BLaER1 (cell line): ENCODE measurements around the gene MAN2A1.

Experiments used
- H3K27ac ChIP-seq: shearing (Covaris generic); formaldehyde crosslinking; 2 replicates; pipeline ENCODE4 v1.8.1; 2022
- H3K27me3 ChIP-seq: shearing (Covaris generic); formaldehyde crosslinking; 2 replicates; pipeline ENCODE4 v1.8.1; 2022
- H3K36me3 ChIP-seq: shearing (Covaris generic); formaldehyde crosslinking; 2 replicates; pipeline ENCODE4 v1.8.1; 2022
- H3K4me1 ChIP-seq: shearing (Covaris generic); formaldehyde crosslinking; 2 replicates; pipeline ENCODE4 v1.8.1; 2022
- H3K4me2 ChIP-seq: shearing (Covaris generic); formaldehyde crosslinking; 2 replicates; pipeline ENCODE4 v1.8.1; 2022
- H3K4me3 ChIP-seq: shearing (Covaris generic); formaldehyde crosslinking; 2 replicates; pipeline ENCODE4 v1.8.1; 2022
- H3K9ac ChIP-seq: shearing (Covaris generic); formaldehyde crosslinking; 2 replicates; pipeline ENCODE4 v1.8.1; 2022
- H3K9me3 ChIP-seq: shearing (Covaris generic); formaldehyde crosslinking; 2 replicates; pipeline ENCODE4 v1.8.1; 2022
- H4K20me1 ChIP-seq: shearing (Covaris generic); formaldehyde crosslinking; 2 replicates; pipeline ENCODE4 v1.8.1; 2022
- Cebpa-rat ChIP-seq: shearing (Covaris generic); IDR thresholded peaks from 2 replicates; pipeline ENCODE4 v1.8.1; 2022

MAN2A1 gene

DNA sequence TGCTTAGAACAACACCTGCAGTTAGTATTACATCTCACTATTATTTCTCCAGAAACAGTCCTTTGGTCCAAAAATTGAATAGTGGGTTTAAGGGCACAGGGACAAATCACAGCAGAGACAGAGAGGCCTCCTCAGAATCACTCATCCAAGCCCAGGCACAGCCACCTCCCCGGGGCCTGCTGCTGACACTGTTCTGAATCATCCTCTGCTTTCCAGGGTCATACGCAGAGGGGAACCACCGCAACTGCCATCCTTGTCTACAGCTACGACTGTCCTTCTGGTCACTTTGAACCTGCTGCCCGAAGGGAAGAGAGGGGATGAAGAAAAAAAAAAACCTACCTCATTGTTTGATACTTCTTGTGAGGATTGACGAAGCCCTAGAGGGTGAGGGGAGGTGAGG, 35.3 kb upstream of the MAN2A1 start:
- no peaks in the 10 kb centered on the region for H3K36me3 ChIP-seq
- H3K27me3 ChIP-seq, result no peaks in the 10 kb centered on the region
- H3K9me3 ChIP-seq, result no peaks in the 10 kb centered on the region
- H3K27ac ChIP-seq, result no peak overlapping the region
- no peak overlapping the region for H3K4me2 ChIP-seq
- no peaks in the 10 kb centered on the region for H4K20me1 ChIP-seq
- H3K4me1 ChIP-seq, result peaks cover 35% of the 10 kb centered on the region
- H3K9ac ChIP-seq, result no peak overlapping the region
- no peak overlapping the region for H3K4me3 ChIP-seq
- no peak for TF ChIP-seq Cebpa-rat

DNA sequence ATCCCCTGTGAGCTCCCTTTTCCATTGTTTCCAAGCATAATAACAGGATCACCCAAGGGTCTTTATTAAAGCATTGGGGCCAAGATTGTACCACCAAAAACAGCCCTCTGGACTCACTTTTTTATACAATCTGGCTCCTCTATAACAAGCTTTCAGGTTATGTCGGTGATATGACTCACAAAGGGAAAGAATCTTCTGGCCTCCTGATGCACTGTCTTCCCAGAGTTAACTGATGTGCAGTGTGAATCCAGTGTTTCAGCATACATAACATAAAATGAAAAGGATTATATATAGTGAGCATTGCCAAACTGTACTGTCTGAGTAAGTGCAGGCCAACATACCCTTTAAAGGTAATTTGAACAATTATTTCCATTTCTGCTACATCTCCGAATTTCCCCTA, 33.9 kb upstream of the MAN2A1 start:
- Histone ChIP-seq H3K4me2 (peak overlapping the region; percentile 82), H3K4me3 (no peak overlapping the region), H3K4me1 (peaks cover 35% of the 10 kb centered on the region), H3K36me3 (no peaks in the 10 kb centered on the region), H3K27me3 (no peaks in the 10 kb centered on the region), H3K9me3 (no peaks in the 10 kb centered on the region), H3K9ac (no peak overlapping the region), H3K27ac (no peak overlapping the region), H4K20me1 (no peaks in the 10 kb centered on the region)
- no peak for TF ChIP-seq Cebpa-rat

DNA sequence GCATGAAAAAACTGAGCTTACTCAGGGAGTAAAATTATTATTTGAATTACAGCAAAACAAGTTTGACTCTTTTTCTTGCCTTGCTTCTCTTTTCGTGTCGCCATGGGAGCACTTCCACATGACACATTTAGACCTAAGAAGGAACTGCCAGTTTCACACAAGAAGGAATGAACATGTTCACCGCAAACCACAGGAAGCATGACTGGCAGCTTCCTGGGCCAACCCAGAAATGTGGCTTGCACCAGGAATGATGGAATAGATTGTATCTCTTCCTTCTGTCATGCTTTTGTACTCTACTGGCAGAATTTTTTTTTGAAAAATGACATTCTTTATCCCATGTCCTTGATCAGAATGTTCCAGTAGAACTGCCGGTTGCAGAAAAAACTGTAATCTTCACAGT, 32.9 kb upstream of the MAN2A1 start:
- H3K9me3 ChIP-seq, result no peaks in the 10 kb centered on the region
- no peaks in the 10 kb centered on the region for H3K36me3 ChIP-seq
- no peak for TF ChIP-seq Cebpa-rat
- H3K9ac ChIP-seq, result no peak overlapping the region
- H3K27me3 ChIP-seq, result no peaks in the 10 kb centered on the region
- H3K4me2 ChIP-seq, result peak overlapping the region; percentile 82
- H4K20me1 ChIP-seq, result no peaks in the 10 kb centered on the region
- no peak overlapping the region for H3K27ac ChIP-seq
- H3K4me3 ChIP-seq, result no peak overlapping the region
- peaks cover 35% of the 10 kb centered on the region for H3K4me1 ChIP-seq

DNA sequence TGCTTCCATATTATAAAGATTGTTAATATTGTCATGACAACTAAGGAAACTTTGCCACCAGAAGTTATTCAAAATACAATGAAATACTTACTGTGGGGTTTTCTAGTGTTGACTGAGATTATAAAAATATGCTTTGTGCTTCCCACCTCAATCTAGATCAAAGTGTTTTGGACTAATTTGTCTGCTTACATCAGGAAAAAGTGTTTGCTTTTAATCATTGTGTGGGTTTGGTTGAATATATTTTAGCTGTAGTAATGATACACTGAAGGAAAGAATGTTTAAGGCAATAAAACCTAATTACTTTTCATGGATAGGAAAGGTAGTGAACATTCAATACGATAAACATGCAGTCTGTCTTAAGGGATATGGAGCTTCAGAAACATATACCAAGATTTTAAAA, 29.8 kb upstream of the MAN2A1 start:
- Histone ChIP-seq H3K27ac (no peak overlapping the region), H3K36me3 (no peaks in the 10 kb centered on the region), H3K4me2 (no peak overlapping the region), H3K27me3 (no peaks in the 10 kb centered on the region), H4K20me1 (no peaks in the 10 kb centered on the region), H3K4me1 (peaks cover 30% of the 10 kb centered on the region), H3K9me3 (no peaks in the 10 kb centered on the region), H3K9ac (no peak overlapping the region), H3K4me3 (no peak overlapping the region)
- TF ChIP-seq Cebpa-rat, result no peak

DNA sequence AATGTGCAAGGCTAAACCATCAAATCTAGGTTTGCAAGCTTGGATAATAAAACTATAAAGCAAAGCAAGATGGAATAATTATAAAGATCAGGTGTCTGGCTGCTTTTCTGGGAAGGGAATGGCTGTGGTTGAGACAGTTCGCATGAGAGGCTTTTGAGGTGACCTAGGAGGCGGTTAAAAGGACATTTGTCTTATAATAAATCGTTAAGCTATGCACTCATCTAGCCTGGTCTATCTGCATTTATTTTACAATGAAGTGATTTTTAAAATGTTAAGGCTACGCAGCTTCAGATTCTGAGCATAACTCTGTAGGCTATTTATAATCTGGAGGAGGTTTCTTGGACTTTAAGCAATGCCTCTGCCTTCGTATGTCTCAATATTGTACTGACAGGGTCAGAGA, 29.4 kb upstream of the MAN2A1 start:
- no peaks in the 10 kb centered on the region for H3K9me3 ChIP-seq
- H3K27ac ChIP-seq, result no peak overlapping the region
- no peak overlapping the region for H3K4me2 ChIP-seq
- H3K36me3 ChIP-seq, result no peaks in the 10 kb centered on the region
- H3K9ac ChIP-seq, result no peak overlapping the region
- H3K4me1 ChIP-seq, result peaks cover 28% of the 10 kb centered on the region
- no peak for TF ChIP-seq Cebpa-rat
- H3K27me3 ChIP-seq, result no peaks in the 10 kb centered on the region
- no peaks in the 10 kb centered on the region for H4K20me1 ChIP-seq
- no peak overlapping the region for H3K4me3 ChIP-seq

DNA sequence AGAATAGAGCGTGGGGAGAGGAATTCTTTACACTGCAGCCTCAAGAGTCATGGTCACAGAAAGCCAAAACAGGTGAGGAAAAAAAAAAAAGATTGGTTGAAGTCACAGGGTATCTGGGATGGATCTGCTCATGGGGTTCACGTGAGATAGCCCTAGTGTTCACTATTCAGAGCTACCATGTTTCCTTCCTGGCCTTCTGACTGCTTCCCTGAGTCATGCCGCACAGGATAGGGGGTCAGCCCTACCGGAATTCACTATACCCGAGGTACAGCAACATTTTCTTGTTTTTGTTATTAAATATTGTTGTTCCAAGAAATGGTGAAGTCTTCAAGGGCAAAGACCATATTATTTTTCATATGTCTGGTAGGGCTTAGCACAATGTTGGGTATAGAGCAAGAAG, 21.5 kb upstream of the MAN2A1 start:
- Histone ChIP-seq H3K9me3 (no peaks in the 10 kb centered on the region), H3K36me3 (no peaks in the 10 kb centered on the region), H3K9ac (no peak overlapping the region), H3K27me3 (no peaks in the 10 kb centered on the region), H3K4me3 (no peak overlapping the region), H3K27ac (no peak overlapping the region), H3K4me1 (no peaks in the 10 kb centered on the region), H4K20me1 (no peaks in the 10 kb centered on the region), H3K4me2 (no peak overlapping the region)
- TF ChIP-seq Cebpa-rat, result no peak

DNA sequence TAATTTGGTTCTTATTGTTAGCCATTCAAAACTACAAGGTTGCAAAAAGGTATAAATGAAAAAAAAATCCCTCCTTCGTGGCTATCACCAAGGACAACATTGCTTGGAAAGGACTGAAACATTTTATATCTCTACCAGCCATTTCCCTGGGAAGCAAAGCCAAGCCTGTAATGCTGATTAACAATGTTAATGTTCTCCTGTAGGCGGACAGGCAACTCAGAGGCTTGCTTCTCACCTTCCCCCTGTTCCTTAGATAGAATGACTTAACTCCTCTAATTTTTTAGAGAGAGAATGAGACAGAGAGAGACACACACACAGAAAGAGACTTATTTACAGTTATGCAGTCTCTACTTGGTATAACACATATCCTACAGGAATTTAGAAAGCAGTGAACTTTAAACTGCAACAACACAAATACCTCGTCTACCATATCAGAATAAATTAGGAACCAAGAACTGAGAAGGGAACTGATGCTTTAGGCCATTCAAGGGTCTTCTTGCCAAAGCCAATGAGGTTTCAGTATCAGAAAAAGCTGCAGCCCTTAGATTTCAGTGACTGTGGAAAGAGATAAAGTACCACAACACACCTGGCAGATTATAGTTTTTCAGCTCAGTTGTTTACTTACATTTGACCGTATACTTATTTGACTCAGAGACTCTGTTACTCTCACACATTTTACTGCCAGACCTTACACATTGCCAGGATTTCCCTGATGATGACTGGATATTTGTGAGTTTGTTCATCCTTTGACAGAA, 20.9 kb upstream of the MAN2A1 start:
- H3K4me2 ChIP-seq, result no peak overlapping the region
- H3K4me1 ChIP-seq, result no peaks in the 10 kb centered on the region
- no peak overlapping the region for H3K9ac ChIP-seq
- H3K27me3 ChIP-seq, result no peaks in the 10 kb centered on the region
- H3K9me3 ChIP-seq, result no peaks in the 10 kb centered on the region
- no peaks in the 10 kb centered on the region for H3K36me3 ChIP-seq
- TF ChIP-seq Cebpa-rat, result no peak
- H3K27ac ChIP-seq, result no peak overlapping the region
- no peaks in the 10 kb centered on the region for H4K20me1 ChIP-seq
- H3K4me3 ChIP-seq, result no peak overlapping the region

DNA sequence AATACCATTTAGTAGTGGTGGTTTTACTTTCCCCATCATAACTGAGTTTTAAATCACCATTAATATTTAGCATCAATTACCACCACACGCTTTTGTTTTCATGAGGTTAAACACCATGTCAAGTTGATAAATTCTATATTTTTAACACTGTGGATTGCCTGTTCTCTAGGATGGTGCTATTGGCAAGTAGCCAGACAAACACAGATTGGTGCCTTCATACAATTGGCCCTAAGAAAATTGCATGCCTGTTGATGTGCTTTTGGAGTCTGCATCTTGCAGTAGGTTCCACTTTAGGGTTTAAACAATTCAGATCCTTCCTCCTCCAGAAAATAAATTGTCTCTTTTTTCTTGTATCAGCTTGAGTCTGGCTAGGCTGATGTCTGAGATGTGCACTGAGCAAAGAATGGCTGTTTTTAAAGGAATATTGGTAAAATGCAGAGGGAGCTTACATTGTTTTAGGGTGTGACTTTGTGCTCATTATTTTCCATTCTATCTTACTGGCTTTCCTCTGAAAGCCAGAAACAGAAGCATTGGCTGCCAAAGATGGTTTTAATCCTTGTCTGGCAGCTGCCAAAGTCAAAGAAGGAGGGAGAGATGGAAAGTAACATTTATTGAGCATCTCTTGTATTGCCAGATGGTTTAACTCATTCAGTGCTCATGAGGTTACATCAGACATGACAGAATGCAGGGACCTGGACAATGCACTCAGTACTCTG, 19.6 kb upstream of the MAN2A1 start:
- no peak overlapping the region for H3K4me3 ChIP-seq
- no peak overlapping the region for H3K4me2 ChIP-seq
- no peaks in the 10 kb centered on the region for H3K9me3 ChIP-seq
- no peak overlapping the region for H3K9ac ChIP-seq
- TF ChIP-seq Cebpa-rat, result no peak
- no peaks in the 10 kb centered on the region for H3K27me3 ChIP-seq
- H3K36me3 ChIP-seq, result no peaks in the 10 kb centered on the region
- no peaks in the 10 kb centered on the region for H3K4me1 ChIP-seq
- no peak overlapping the region for H3K27ac ChIP-seq
- no peaks in the 10 kb centered on the region for H4K20me1 ChIP-seq

DNA sequence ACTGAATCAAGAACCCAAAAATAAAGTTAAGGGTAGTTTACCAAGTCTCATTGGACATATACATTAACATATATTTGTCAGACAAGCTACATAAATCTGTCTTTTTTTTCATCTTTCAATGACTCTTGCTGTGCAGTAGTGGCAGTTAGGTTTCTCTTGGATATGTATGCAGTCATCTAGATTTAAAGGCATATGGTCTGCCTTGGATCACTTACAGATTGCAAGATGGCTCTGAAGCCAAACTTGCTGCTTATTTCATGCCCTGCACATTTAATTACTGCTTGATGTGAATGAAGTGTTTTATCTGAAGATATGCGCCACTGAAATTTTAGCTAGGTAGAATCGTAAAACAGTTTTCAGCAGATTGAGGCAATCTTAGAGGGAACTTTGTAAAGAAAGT, 18.6 kb upstream of the MAN2A1 start:
- H3K27ac ChIP-seq, result no peak overlapping the region
- H3K4me3 ChIP-seq, result no peak overlapping the region
- no peaks in the 10 kb centered on the region for H3K9me3 ChIP-seq
- no peak overlapping the region for H3K9ac ChIP-seq
- no peaks in the 10 kb centered on the region for H3K36me3 ChIP-seq
- no peaks in the 10 kb centered on the region for H3K27me3 ChIP-seq
- no peak for TF ChIP-seq Cebpa-rat
- no peak overlapping the region for H3K4me2 ChIP-seq
- no peaks in the 10 kb centered on the region for H4K20me1 ChIP-seq
- H3K4me1 ChIP-seq, result peaks cover 3% of the 10 kb centered on the region

DNA sequence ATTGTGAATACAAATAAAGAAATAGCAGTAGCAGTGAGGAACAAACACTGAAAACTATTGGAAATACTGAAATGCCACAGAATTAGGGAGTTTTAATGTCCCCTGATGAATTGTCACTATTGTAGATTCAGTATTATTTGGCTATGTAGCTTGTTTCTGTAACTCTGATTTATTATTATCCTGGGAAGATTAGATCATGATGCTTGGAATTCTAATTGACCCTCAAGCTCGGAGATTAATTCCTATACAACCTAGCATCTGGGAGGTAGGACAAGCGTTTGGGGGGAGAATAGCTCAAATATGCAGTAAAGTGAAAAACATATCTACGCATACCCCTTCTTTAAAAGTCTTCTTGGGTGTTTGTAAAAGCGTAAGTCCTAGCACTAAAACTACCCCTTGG, 15.1 kb upstream of the MAN2A1 start:
- Histone ChIP-seq H3K27ac (no peak overlapping the region), H3K36me3 (no peaks in the 10 kb centered on the region), H3K9me3 (no peaks in the 10 kb centered on the region), H3K4me2 (no peak overlapping the region), H3K4me3 (no peak overlapping the region), H3K9ac (no peak overlapping the region), H3K4me1 (peaks cover 19% of the 10 kb centered on the region), H3K27me3 (no peaks in the 10 kb centered on the region), H4K20me1 (no peaks in the 10 kb centered on the region)
- no peak for TF ChIP-seq Cebpa-rat
